K562 (cell line): ENCODE results near the gene MRPL41. TPM values are rescaled to one million over a fixed set of nuclear protein-coding genes. Genes with fewer than 3 reads are reported as not detected.

Experiments used
- E2F4 ChIP-seq: sonication (generic); formaldehyde crosslinking; IDR thresholded peaks from 2 replicates; pipeline ENCODE4 v1.8.0; 2022; ENCODE audit warnings: mild to moderate bottlenecking, low read depth, missing genetic modification reagents
- EGR1 ChIP-seq: fragments of 450-650 bp; conservative IDR thresholded peaks from 2 replicates; pipeline ENCODE4 v1.6.1; 2017; ENCODE audit warnings: mild to moderate bottlenecking
- FOXA3 ChIP-seq, 2 experiments: fragments of 450-650 bp in 1 of 2; sonication (generic) in 1 of 2; formaldehyde crosslinking; IDR thresholded peaks in 1 of 2; conservative IDR thresholded peaks in 1 of 2; 2 replicates each; pipeline versions ENCODE4 v1.4.0 to v1.8.0; 2020 to 2022; ENCODE audit warnings: mild to moderate bottlenecking in 2 of 2, missing genetic modification reagents in 1 of 2
- HNRNPLL ChIP-seq: fragments of 200-400 bp; formaldehyde crosslinking; IDR thresholded peaks from 2 replicates; pipeline ENCODE4 v1.6.1; 2017; ENCODE audit warnings: low read length, low read depth, mild to moderate bottlenecking; ENCODE audit not compliant: poor library complexity, severe bottlenecking
- LARP7 ChIP-seq: fragments of 450-650 bp; IDR thresholded peaks from 2 replicates; pipeline ENCODE4 v1.6.1; 2016
- MTA3 ChIP-seq: fragments of 450-650 bp; formaldehyde crosslinking; IDR thresholded peaks from 2 replicates; pipeline ENCODE4 v1.6.1; 2017; ENCODE audit warnings: mild to moderate bottlenecking, borderline replicate concordance
- ZBTB1 ChIP-seq: sonication (generic); formaldehyde crosslinking; IDR thresholded peaks from 2 replicates; pipeline ENCODE4 v1.8.1; 2023; ENCODE audit warnings: missing genetic modification reagents, low read depth, mild to moderate bottlenecking, borderline replicate concordance
- ZNF23 ChIP-seq: fragments of 250-450 bp; sonication (Bioruptor Pico); IDR thresholded peaks from 2 replicates; pipeline ENCODE4 v1.4.0; 2020; ENCODE audit warnings: mild to moderate bottlenecking
- ZNF282 ChIP-seq: sonication (generic); formaldehyde crosslinking; IDR thresholded peaks from 2 replicates; pipeline ENCODE4 v1.8.1; 2023; ENCODE audit warnings: missing genetic modification reagents
- ZNF398 ChIP-seq: fragments of 250-450 bp; sonication (Bioruptor Pico); IDR thresholded peaks from 2 replicates; pipeline ENCODE4 v1.8.0; 2021; ENCODE audit warnings: moderate library complexity, mild to moderate bottlenecking, inconsistent platforms
- polyA plus RNA-seq, 8 experiments: library from polyadenylated mRNA; depleted of rRNA in 4 of 8; stranded (reverse) in 5 of 8; unstranded in 3 of 8; fragments of >200 nt; fragmentation: Nextera tagmentation in 2 of 8; fragmentation: Illumina TruSeq in 1 of 8; extraction: Ambion mirVana in 2 of 8; extraction: Trizol in 1 of 8; gene quantifications; 2 replicates each; pipeline versions ENCODE4 v1.2.1 to v1.2.3, GENCODE V29; 2011 to 2014; ENCODE audit warnings: inconsistent platforms in 1 of 8, missing spikeins in 1 of 8
- total RNA-seq, 7 experiments: library from RNA; depleted of rRNA in 6 of 7; stranded (reverse); fragments of >200 nt in 6 of 7; fragmentation: Illumina TruSeq in 2 of 7; extraction: Trizol in 2 of 7; gene quantifications; 2 replicates each; pipeline versions ENCODE4 v1.2.1 to v1.2.3, GENCODE V29; 2011 to 2021; ENCODE audit warnings: low replicate concordance in 1 of 7

Gene MRPL41
- total and polyA plus RNA-seq, 9 of the 15 experiments (the other 6 are each of a cell fraction or from before 2014, with no cell fraction given), result 2.6 to 259 (median 21.6) TPM

GRCh38 chr9:137552022-137552768, 516 bp downstream of the MRPL41 start (continued):
- TF ChIP-seq E2F4 (CRISPR knock-in tag) (peak; percentile 35; the same call in 1 of the 2 replicates), ZNF282 (CRISPR knock-in tag) (no peak), EGR1 (no peak), ZBTB1 (CRISPR knock-in tag) (peak; percentile 89), ZNF23 (no peak), HNRNPLL (no peak), LARP7 (no peak; the same call in 1 of the 2 replicates), MTA3 (no peak), FOXA3 (CRISPR knock-in tag; conservative IDR thresholded peaks at IDR 0.05 in 1 of 2, IDR thresholded peaks at IDR 0.05 in 1 of 2) (no peak), ZNF398 (CRISPR knock-in tag) (no peak)
